ENCODE results near the gene ASTN1.

ASTN1 gene

GRCh38 chr1:176853503-176853902 is 311.0 kb downstream of the ASTN1 start:
- Histone ChIP-seq H3K9ac (ENCODE audit: low read length) (no peak overlapping the region), H3K36me3 (ENCODE audit: control insufficient read depth, low read depth, low read length) (no peaks in the 10 kb centered on the region), H3K27ac (ENCODE audit: low read length) (no peak overlapping the region), H3K9me3 (ENCODE audit: control insufficient read depth, low read depth, low read length) (no peaks in the 10 kb centered on the region), H3K4me1 (ENCODE audit: control insufficient read depth, low read depth, low read length) (no peaks in the 10 kb centered on the region), H3K27me3 (ENCODE audit: control insufficient read depth, insufficient read depth, low read length) (no peaks in the 10 kb centered on the region), H3K4me3 (ENCODE audit: low read length) (no peak overlapping the region)

- no peak overlapping the region for H3K27ac ChIP-seq (ENCODE audit: low read length)
- H3K4me1 ChIP-seq (ENCODE audit: control insufficient read depth, low read depth, low read length): no peaks in the 10 kb centered on the region
- no peak overlapping the region for H3K4me3 ChIP-seq (ENCODE audit: low read length)
- H3K36me3 ChIP-seq (ENCODE audit: control insufficient read depth, low read depth, low read length): no peaks in the 10 kb centered on the region
- no peaks in the 10 kb centered on the region for H3K27me3 ChIP-seq (ENCODE audit: control insufficient read depth, insufficient read depth, low read length)
- H3K9ac ChIP-seq (ENCODE audit: low read length): no peak overlapping the region
- H3K9me3 ChIP-seq (ENCODE audit: control insufficient read depth, low read depth, low read length): no peaks in the 10 kb centered on the region
Observed at GRCh38 chr1:176852124-176852523, 312.4 kb downstream of the ASTN1 start.

GRCh38 chr1:176850871-176851270 is 313.6 kb downstream of the ASTN1 start:
- no peak overlapping the region for H3K27ac ChIP-seq (ENCODE audit: low read length)
- H3K9me3 ChIP-seq (ENCODE audit: control insufficient read depth, low read depth, low read length): no peaks in the 10 kb centered on the region
- H3K4me3 ChIP-seq (ENCODE audit: low read length): no peak overlapping the region
- no peaks in the 10 kb centered on the region for H3K4me1 ChIP-seq (ENCODE audit: control insufficient read depth, low read depth, low read length)
- no peaks in the 10 kb centered on the region for H3K36me3 ChIP-seq (ENCODE audit: control insufficient read depth, low read depth, low read length)
- no peaks in the 10 kb centered on the region for H3K27me3 ChIP-seq (ENCODE audit: control insufficient read depth, insufficient read depth, low read length)
- H3K9ac ChIP-seq (ENCODE audit: low read length): no peak overlapping the region

GRCh38 chr1:176849281-176849680 is 315.2 kb downstream of the ASTN1 start:
- Histone ChIP-seq H3K9me3 (ENCODE audit: control insufficient read depth, low read depth, low read length) (no peaks in the 10 kb centered on the region), H3K27ac (ENCODE audit: low read length) (no peak overlapping the region), H3K4me1 (ENCODE audit: control insufficient read depth, low read depth, low read length) (peaks cover 4% of the 10 kb centered on the region), H3K4me3 (ENCODE audit: low read length) (no peak overlapping the region), H3K9ac (ENCODE audit: low read length) (no peak overlapping the region), H3K27me3 (ENCODE audit: control insufficient read depth, insufficient read depth, low read length) (no peaks in the 10 kb centered on the region), H3K36me3 (ENCODE audit: control insufficient read depth, low read depth, low read length) (no peaks in the 10 kb centered on the region)

GRCh38 chr1:176847052-176847451 is 317.5 kb downstream of the ASTN1 start:
- H3K4me3 ChIP-seq (ENCODE audit: low read length): no peak overlapping the region
- no peak overlapping the region for H3K27ac ChIP-seq (ENCODE audit: low read length)
- no peaks in the 10 kb centered on the region for H3K36me3 ChIP-seq (ENCODE audit: control insufficient read depth, low read depth, low read length)
- no peak overlapping the region for H3K9ac ChIP-seq (ENCODE audit: low read length)
- H3K9me3 ChIP-seq (ENCODE audit: control insufficient read depth, low read depth, low read length): no peaks in the 10 kb centered on the region
- peaks cover 4% of the 10 kb centered on the region for H3K4me1 ChIP-seq (ENCODE audit: control insufficient read depth, low read depth, low read length)
- no peaks in the 10 kb centered on the region for H3K27me3 ChIP-seq (ENCODE audit: control insufficient read depth, insufficient read depth, low read length)

GRCh38 chr1:176843352-176844297 is 320.9 kb downstream of the ASTN1 start:
- peaks cover 4% of the 10 kb centered on the region for H3K4me1 ChIP-seq (ENCODE audit: control insufficient read depth, low read depth, low read length)
- no peaks in the 10 kb centered on the region for H3K36me3 ChIP-seq (ENCODE audit: control insufficient read depth, low read depth, low read length)
- no peaks in the 10 kb centered on the region for H3K27me3 ChIP-seq (ENCODE audit: control insufficient read depth, insufficient read depth, low read length)
- no peak overlapping the region for H3K4me3 ChIP-seq (ENCODE audit: low read length)
- H3K9me3 ChIP-seq (ENCODE audit: control insufficient read depth, low read depth, low read length): no peaks in the 10 kb centered on the region
- no peak overlapping the region for H3K27ac ChIP-seq (ENCODE audit: low read length)
- no peak overlapping the region for H3K9ac ChIP-seq (ENCODE audit: low read length)

- Histone ChIP-seq H3K27me3 (ENCODE audit: control insufficient read depth, insufficient read depth, low read length) (no peaks in the 10 kb centered on the region), H3K36me3 (ENCODE audit: control insufficient read depth, low read depth, low read length) (no peaks in the 10 kb centered on the region), H3K9ac (ENCODE audit: low read length) (no peak overlapping the region), H3K27ac (ENCODE audit: low read length) (no peak overlapping the region), H3K9me3 (ENCODE audit: control insufficient read depth, low read depth, low read length) (no peaks in the 10 kb centered on the region), H3K4me1 (ENCODE audit: control insufficient read depth, low read depth, low read length) (peaks cover 4% of the 10 kb centered on the region), H3K4me3 (ENCODE audit: low read length) (no peak overlapping the region)
Observed at GRCh38 chr1:176841238-176841637, 323.3 kb downstream of the ASTN1 start.

- Histone ChIP-seq H3K9ac (ENCODE audit: low read length) (no peak overlapping the region), H3K27me3 (ENCODE audit: control insufficient read depth, insufficient read depth, low read length) (no peaks in the 10 kb centered on the region), H3K4me1 (ENCODE audit: control insufficient read depth, low read depth, low read length) (no peaks in the 10 kb centered on the region), H3K36me3 (ENCODE audit: control insufficient read depth, low read depth, low read length) (no peaks in the 10 kb centered on the region), H3K27ac (ENCODE audit: low read length) (no peak overlapping the region), H3K4me3 (ENCODE audit: low read length) (no peak overlapping the region), H3K9me3 (ENCODE audit: control insufficient read depth, low read depth, low read length) (no peaks in the 10 kb centered on the region)
Observed at GRCh38 chr1:176839216-176839615, 325.3 kb downstream of the ASTN1 start.

GRCh38 chr1:176838276-176838995 is 326.1 kb downstream of the ASTN1 start:
- H3K27ac ChIP-seq (ENCODE audit: low read length): no peak overlapping the region
- H3K9ac ChIP-seq (ENCODE audit: low read length): no peak overlapping the region
- H3K4me3 ChIP-seq (ENCODE audit: low read length): no peak overlapping the region
- H3K36me3 ChIP-seq (ENCODE audit: control insufficient read depth, low read depth, low read length): no peaks in the 10 kb centered on the region
- no peaks in the 10 kb centered on the region for H3K9me3 ChIP-seq (ENCODE audit: control insufficient read depth, low read depth, low read length)
- H3K27me3 ChIP-seq (ENCODE audit: control insufficient read depth, insufficient read depth, low read length): no peaks in the 10 kb centered on the region
- no peaks in the 10 kb centered on the region for H3K4me1 ChIP-seq (ENCODE audit: control insufficient read depth, low read depth, low read length)

- Histone ChIP-seq H3K4me1 (ENCODE audit: control insufficient read depth, low read depth, low read length) (no peaks in the 10 kb centered on the region), H3K36me3 (ENCODE audit: control insufficient read depth, low read depth, low read length) (no peaks in the 10 kb centered on the region), H3K9ac (ENCODE audit: low read length) (no peak overlapping the region), H3K27ac (ENCODE audit: low read length) (no peak overlapping the region), H3K27me3 (ENCODE audit: control insufficient read depth, insufficient read depth, low read length) (no peaks in the 10 kb centered on the region), H3K4me3 (ENCODE audit: low read length) (no peak overlapping the region), H3K9me3 (ENCODE audit: control insufficient read depth, low read depth, low read length) (no peaks in the 10 kb centered on the region)
Observed at GRCh38 chr1:176837708-176838107, 326.8 kb downstream of the ASTN1 start.

GRCh38 chr1:176831150-176831549 is 333.4 kb downstream of the ASTN1 start:
- Histone ChIP-seq H3K9me3 (ENCODE audit: control insufficient read depth, low read depth, low read length) (no peaks in the 10 kb centered on the region), H3K4me3 (ENCODE audit: low read length) (no peak overlapping the region), H3K27me3 (ENCODE audit: control insufficient read depth, insufficient read depth, low read length) (no peaks in the 10 kb centered on the region), H3K36me3 (ENCODE audit: control insufficient read depth, low read depth, low read length) (no peaks in the 10 kb centered on the region), H3K27ac (ENCODE audit: low read length) (no peak overlapping the region), H3K4me1 (ENCODE audit: control insufficient read depth, low read depth, low read length) (no peaks in the 10 kb centered on the region), H3K9ac (ENCODE audit: low read length) (no peak overlapping the region)
